Right ventricle myocardium superior (tissue), 1 donor: ENCODE measurements around the gene PJA1. TPM values are rescaled to one million over a fixed set of nuclear protein-coding genes. Genes with fewer than 3 reads are reported as not detected.

Experiments
- ATAC-seq: fragments of 200-7000 bp; cut with Tn5 transposase; one replicate; pipeline ENCODE4 v1.9.1; 2020; ENCODE audit warnings: mild to moderate bottlenecking; ENCODE audit not compliant: poor library complexity
- DNase-seq: peaks from one replicate; pipeline ENCODE4 v3.0.0-alpha.2; 2020
- intact Hi-C: fragments of 100-400 bp; cut with DNase I; formaldehyde crosslinking; loops from one replicate; pipeline ENCODE4 v1.11.2; 2022
- total RNA-seq: library from RNA; stranded (reverse); fragmentation: NEBNext Ultra II Directional; extraction: Animal tissue kit (Norgen Biotek cat#: 25700); gene quantifications from one replicate; pipeline ENCODE4 v1.2.1, GENCODE V29; 2021
- donor health status: DM: no; HTN: yes; CAD: no; lungs with severe emphysema.

Gene PJA1
- total RNA-seq, 1 donor from 2014 or later: 13.3 TPM

- intact Hi-C loops: no loop called here
- ATAC-seq: no peak
- DNase-seq: no peak
These were observed 38.6 kb downstream of the PJA1 start for GRCh38 chrX:69126642-69127041.

GRCh38 chrX:69125094-69125493 lies 40.2 kb downstream of the PJA1 start:
- intact Hi-C loops: no loop called here
- DNase-seq (no peak), ATAC-seq (no peak)

- intact Hi-C loops: no loop called here
- DNase-seq (no peak), ATAC-seq (no peak)
These were observed 41.1 kb downstream of the PJA1 start for GRCh38 chrX:69124108-69124507.

GRCh38 chrX:69123481-69123880 lies 41.8 kb downstream of the PJA1 start:
- ATAC-seq (no peak), DNase-seq (no peak)
- intact Hi-C loops: no loop called here

- ATAC-seq: no peak
- no peak for DNase-seq
- intact Hi-C loops: no loop called here
These were observed 43.8 kb downstream of the PJA1 start for GRCh38 chrX:69121321-69122000.

DNA sequence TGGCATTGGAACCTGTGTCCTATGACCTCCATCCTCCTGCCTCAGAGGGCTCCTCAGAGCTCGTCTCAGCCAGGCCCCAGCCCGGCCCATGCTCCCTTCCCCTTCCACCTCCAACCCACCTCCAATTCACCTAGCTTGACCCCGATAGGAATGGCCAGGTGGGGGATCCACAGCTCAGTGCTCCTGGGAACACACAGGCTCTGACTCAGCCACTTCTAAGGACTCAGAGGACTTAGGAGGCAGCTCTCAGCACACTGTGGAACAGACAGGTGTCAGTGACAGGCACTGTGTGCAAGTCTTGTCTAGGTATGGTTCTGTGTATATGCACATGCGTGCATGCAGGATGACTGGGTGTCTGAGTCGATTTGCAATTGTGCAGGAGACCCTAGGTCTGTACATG lies 44.8 kb downstream of the PJA1 start:
- intact Hi-C loops: no loop called here
- DNase-seq (no peak), ATAC-seq (no peak)

DNA sequence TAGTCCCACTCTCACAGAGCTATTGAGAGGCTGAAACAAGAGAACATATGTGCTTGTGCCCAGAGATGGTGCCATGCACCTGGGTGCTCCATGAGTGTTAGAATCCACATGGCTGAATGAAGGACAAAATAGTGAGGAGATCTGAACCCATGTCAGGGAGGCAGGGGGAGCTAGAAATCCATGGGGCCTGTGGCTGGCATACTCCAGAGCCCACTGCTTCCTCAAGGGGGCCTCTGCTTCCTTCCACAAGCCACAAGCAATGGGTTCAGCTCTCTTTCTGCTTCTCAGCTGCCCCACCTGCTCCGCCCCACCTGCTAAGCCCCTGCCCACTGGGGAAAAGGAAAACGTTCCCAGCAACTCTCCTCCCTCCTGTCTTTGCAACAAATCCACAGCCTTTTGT lies 46.1 kb downstream of the PJA1 start:
- intact Hi-C loops: no loop called here
- ATAC-seq (no peak), DNase-seq (no peak)

- ATAC-seq: no peak
- no peak for DNase-seq
- intact Hi-C loops: no loop called here
These were observed 47.3 kb downstream of the PJA1 start for GRCh38 chrX:69117876-69118526.

GRCh38 chrX:69116077-69116476 lies 49.2 kb downstream of the PJA1 start:
- intact Hi-C loops: no loop called here
- ATAC-seq (no peak), DNase-seq (no peak)

DNA sequence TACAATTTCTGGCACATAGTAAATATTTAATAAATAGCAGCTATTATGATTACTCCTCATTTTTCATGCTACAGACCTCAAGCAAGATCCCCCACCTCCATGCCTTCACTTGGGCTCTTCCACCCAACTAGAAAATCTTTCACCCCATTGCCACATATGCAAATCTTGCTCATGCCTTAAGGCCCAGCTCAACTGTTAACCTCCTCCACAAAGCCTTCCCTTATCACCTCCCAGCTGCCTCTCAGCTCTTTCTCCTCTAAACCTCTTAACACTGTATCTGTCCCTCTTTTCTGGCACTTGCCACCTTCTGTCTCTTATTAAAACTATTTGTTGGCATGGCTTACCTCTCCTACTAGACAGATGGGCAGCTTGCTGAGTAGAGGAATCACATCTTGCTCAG lies 51.5 kb downstream of the PJA1 start:
- intact Hi-C loops: no loop called here
- DNase-seq (no peak), ATAC-seq (no peak)
